Tibial nerve (tissue), 3 donors: ENCODE data around the gene MIX23.

Experiments used
- CTCF ChIP-seq, 5 experiments: fragments of 200-600 bp in 3 of 5; fragments of 450-650 bp in 2 of 5; sonication (generic) in 3 of 5; IDR thresholded peaks; one replicate each; pipeline ENCODE4 v1.5.1; 2016 to 2019; ENCODE audit warnings: antibody characterized with exemption in 5 of 5, mild to moderate bottlenecking in 3 of 5, moderate library complexity in 2 of 5
- POLR2A ChIP-seq, 2 donors: fragments of 450-650 bp; IDR thresholded peaks; one replicate each; pipeline ENCODE4 v1.6.1; 2017; ENCODE audit warnings: antibody characterized with exemption in 2 of 2, mild to moderate bottlenecking in 2 of 2, moderate library complexity in 2 of 2

GRCh38 chr3:122398920-122399319 lies 15.9 kb upstream of the MIX23 start:
- no peak for TF ChIP-seq CTCF (IDR thresholded peaks at IDR 0.05)
- no peak for TF ChIP-seq POLR2A (IDR thresholded peaks at IDR 0.05)
